ENCODE data around the gene GSTO2. TPM values are rescaled to one million over a fixed set of nuclear protein-coding genes. Genes with fewer than 3 reads are reported as not detected.

GSTO2 gene
- total and polyA plus RNA-seq, 12 donors: 0.25 to 1.6 (median 0.94) TPM

DNA sequence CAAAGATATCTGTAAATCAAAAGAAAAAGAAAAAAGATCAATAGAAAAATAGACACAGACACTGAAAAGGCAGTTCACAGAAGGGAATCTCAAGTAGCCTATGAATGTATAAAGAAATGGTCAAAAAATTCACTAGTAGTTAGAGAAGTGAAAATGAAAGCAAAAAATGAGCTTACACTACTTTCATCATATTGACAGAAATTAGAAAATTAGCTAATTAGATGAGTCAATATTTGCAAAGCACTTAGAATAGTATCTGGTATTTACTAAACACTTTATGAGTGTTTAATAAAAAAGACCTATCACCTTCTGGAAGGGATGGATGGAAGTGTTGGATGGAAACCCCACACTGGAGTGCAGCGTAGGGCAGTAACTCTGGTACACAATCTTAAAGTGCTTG, 82.9 kb downstream of the GSTO2 start:
- ATAC-seq (no peak), DNase-seq (no peak)
- intact Hi-C loops (cut with DNase I): loop anchor here in 3 of 10 donors (1.0 to 2.0 kb wide), 2 partner anchors 48 to 61 kb away; no protein-coding TSS in a partner anchor
- Histone ChIP-seq H3K27ac (peak overlapping the region in 3 of 10 donors; percentile 5 to 90 (median 7)), H3K9me3 (no peaks in the 10 kb centered on the region), H3K4me3 (peak overlapping the region in 1 of 10 donors; percentile 3), H3K36me3 (no peaks in the 10 kb centered on the region), H3K4me1 (peaks cover 0 to 66% (median 20%) of the 10 kb centered on the region in 9 donors), H3K27me3 (no peaks in the 10 kb centered on the region)
- WGBS, 2 donors: 86 to 88% methylated on average over 1 of the region's 1 CpG
- TF ChIP-seq CTCF (IDR thresholded peaks at IDR 0.05): no peak

DNA sequence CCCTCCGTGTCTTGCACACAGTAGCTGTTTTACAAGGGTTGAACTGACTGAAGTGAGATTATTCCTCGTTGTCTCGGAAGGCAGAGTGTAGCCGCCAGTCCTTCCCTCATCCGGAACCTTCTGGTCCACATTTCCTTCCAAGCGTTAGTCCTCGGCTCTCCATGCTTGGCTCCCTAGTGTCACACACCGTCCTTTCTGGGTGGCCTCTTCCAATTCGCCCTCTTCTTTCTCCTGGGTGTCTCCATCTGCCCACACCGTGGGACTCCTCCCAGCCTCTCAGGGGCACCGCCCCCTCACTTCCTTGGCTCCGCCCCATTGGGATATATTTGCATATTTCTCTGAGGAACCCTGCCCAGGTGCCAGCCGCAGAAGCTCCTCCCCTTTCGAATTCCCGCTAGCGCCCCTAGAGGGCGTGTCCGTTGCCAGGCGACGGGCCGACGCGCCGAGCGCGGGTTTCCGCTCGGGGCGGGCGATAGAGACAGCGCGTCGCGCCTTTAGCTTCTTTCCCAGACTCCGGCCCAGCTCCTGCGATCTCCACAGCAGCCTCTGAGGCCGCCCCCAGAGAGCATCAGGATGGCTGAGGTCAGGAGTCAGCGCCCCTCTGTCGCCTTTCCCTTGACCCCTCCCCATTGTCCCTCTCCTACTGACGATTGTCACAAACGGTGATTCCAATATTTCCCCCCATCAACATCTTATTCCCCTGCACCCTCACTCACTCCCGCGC, 84.5 kb downstream of the GSTO2 start, which contains the start of gene CFAP58:
Gene CFAP58 (plus strand): TSS at position 509 of the 724 bp plus-strand sequence. CDS start 65 bp downstream, at position 574.
- peak within 1 kb of the TSS; percentile 12 to 51 (median 44) for H3K4me3 ChIP-seq
- H3K27ac ChIP-seq: peak within 1 kb of the TSS in 4 of 10 donors; percentile 15 to 90 (median 32)
- H3K4me1 ChIP-seq: peaks cover 0 to 57% (median 20%) of the 10 kb centered on the region in 9 donors
- no peaks in the 10 kb centered on the region for H3K9me3 ChIP-seq
- TF ChIP-seq CTCF (IDR thresholded peaks at IDR 0.05): peak; percentile 50 to 87 (median 73)
- 2 to 3% methylated on average over 43 of the region's 43 CpGs for WGBS, 2 donors
- no peaks in the 10 kb centered on the region for H3K36me3 ChIP-seq
- H3K27me3 ChIP-seq: no peaks in the 10 kb centered on the region
- DNase-seq (peak; percentile 92 to 94), ATAC-seq (peak; percentile 85 to 93 (median 92))
- intact Hi-C loops (cut with DNase I): no loop called here

Small RNAs within 50 kb of the gene (microRNA-seq; reads per million reads assigned to microRNA genes)
- 0 to 0.51 reads per million in 2 donors for gene MIR4482

Other genes starting within 250 kb of the GSTO2 start
- under 1 TPM in 4 of 10 donors, not detected in 6; 0.10 to 0.39 (median 0.16) TPM for gene COL17A1, start 183.3 kb upstream of the GSTO2 start, total RNA-seq
- under 1 TPM; 0.15 to 0.36 TPM for gene COL17A1, start 183.3 kb upstream of the GSTO2 start, polyA plus RNA-seq
- gene SFR1, start 147.0 kb upstream of the GSTO2 start, total RNA-seq: 10 to 100 TPM in 1 of 10 donors, 1 to 10 TPM in 9; 4.4 to 10.4 (median 6.7) TPM
- gene SFR1, start 147.0 kb upstream of the GSTO2 start, polyA plus RNA-seq: 10 to 100 TPM in 1 of 2 donors, 1 to 10 TPM in 1; 7.5 to 12.1 TPM
- gene CFAP43, start 36.8 kb upstream of the GSTO2 start, total RNA-seq: under 1 TPM in 4 of 10 donors, not detected in 6; 0.09 to 0.15 (median 0.12) TPM
- gene CFAP43, start 36.8 kb upstream of the GSTO2 start, polyA plus RNA-seq: under 1 TPM; 0.06 to 0.37 TPM
- gene GSTO1, start 14.3 kb upstream of the GSTO2 start, total RNA-seq: 100 to 1,000 TPM; 161 to 372 (median 220) TPM
- 100 to 1,000 TPM; 339 to 570 TPM for gene GSTO1, start 14.3 kb upstream of the GSTO2 start, polyA plus RNA-seq
- gene ITPRIP, start 69.3 kb downstream of the GSTO2 start, total RNA-seq: 10 to 100 TPM; 18.6 to 87.2 (median 35.9) TPM
- 10 to 100 TPM; 17.5 to 41.6 TPM for gene ITPRIP, start 69.3 kb downstream of the GSTO2 start, polyA plus RNA-seq
- 1 to 10 TPM; 1.3 to 5.8 (median 3.0) TPM for gene CFAP58, start 84.6 kb downstream of the GSTO2 start, total RNA-seq
- 1 to 10 TPM in 1 of 2 donors, under 1 TPM in 1; 0.58 to 3.6 TPM for gene CFAP58, start 84.6 kb downstream of the GSTO2 start, polyA plus RNA-seq